Thoracic aorta (tissue), 2 donors: ENCODE data around the gene CD300LG. TPM values are rescaled to one million over a fixed set of nuclear protein-coding genes. Genes with fewer than 3 reads are reported as not detected.
"Not testable (repeated sequence)": the region's sequence is repeated elsewhere in the genome, so short reads cannot be mapped to it uniquely, and the experiment has no call there.

ENCODE experiments used
- ATAC-seq: fragments of 150-250 bp; one replicate; pipeline ENCODE4 v1.8.0; 2017; ENCODE audit warnings: low read depth; ENCODE audit not compliant: insufficient number of reproducible peaks, low FRiP score
- DNase-seq: peaks from one replicate; pipeline ENCODE4 v3.0.0-alpha.2; 2020; ENCODE audit warnings: low spot score
- H3K27ac ChIP-seq, 2 donors: fragments of 200-600 bp; sonication (generic); 1 replicate in 1 of 2; 2 replicates in 1 of 2; pipeline ENCODE4 v1.5.1; 2016; ENCODE audit warnings: mild to moderate bottlenecking in 2 of 2, moderate library complexity in 2 of 2
- H3K27me3 ChIP-seq: fragments of 200-600 bp; sonication (generic); replicated peaks from 2 replicates; pipeline ENCODE4 v1.6.0; 2016; ENCODE audit warnings: mild to moderate bottlenecking; ENCODE audit not compliant: insufficient read depth
- H3K36me3 ChIP-seq: fragments of 200-600 bp; sonication (generic); one replicate; pipeline ENCODE4 v1.5.1; 2016
- H3K4me1 ChIP-seq, 2 donors: fragments of 200-600 bp; sonication (generic); 1 replicate in 1 of 2; 2 replicates in 1 of 2; pipeline versions ENCODE4 v1.5.1 to v1.6.0; 2016; ENCODE audit warnings: low read depth in 2 of 2, mild to moderate bottlenecking in 1 of 2; ENCODE audit not compliant: control insufficient read depth in 1 of 2
- H3K4me3 ChIP-seq: fragments of 200-600 bp; sonication (generic); 2 replicates; pipeline ENCODE4 v1.5.1; 2016; ENCODE audit warnings: mild to moderate bottlenecking
- H3K9me3 ChIP-seq: fragments of 200-600 bp; sonication (generic); 2 replicates; pipeline ENCODE4 v1.5.1; 2016
- CTCF ChIP-seq: fragments of 200-600 bp; sonication (generic); IDR thresholded peaks from one replicate; pipeline ENCODE4 v1.5.1; 2019; ENCODE audit warnings: antibody characterized with exemption
- total RNA-seq, 2 donors: library from RNA; depleted of rRNA; stranded (reverse); fragments of >200 nt; gene quantifications; one replicate each; pipeline versions ENCODE4 v1.1.0 to v1.2.3, GENCODE V29; 2016

Gene CD300LG
- total RNA-seq, 2 donors from 2014 or later: 0.35 to 3.2 TPM

DNA sequence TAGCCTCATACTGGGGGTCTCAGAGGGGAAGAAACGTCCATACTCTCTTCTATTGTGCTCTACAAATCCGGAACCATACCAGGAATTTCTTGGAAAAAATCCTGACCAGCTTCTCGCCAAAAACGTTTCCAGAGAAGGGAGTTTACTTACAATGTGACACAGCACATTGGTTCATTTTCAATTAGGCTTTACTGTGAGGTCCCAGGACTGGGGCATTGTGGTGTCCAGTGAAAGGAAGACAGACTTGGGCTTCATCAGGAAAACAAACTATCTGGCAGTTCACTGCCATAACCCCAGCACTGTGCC lies 45.6 kb downstream of the CD300LG start:
- Histone ChIP-seq H3K4me3 (no peak overlapping the region), H3K4me1 (no peaks in the 10 kb centered on the region), H3K36me3 (peaks cover 9% of the 10 kb centered on the region), H3K27me3 (no peaks in the 10 kb centered on the region), H3K9me3 (no peaks in the 10 kb centered on the region), H3K27ac (no peak overlapping the region)
- no peak for TF ChIP-seq CTCF
- DNase-seq: no peak
- ATAC-seq: no peak

DNA sequence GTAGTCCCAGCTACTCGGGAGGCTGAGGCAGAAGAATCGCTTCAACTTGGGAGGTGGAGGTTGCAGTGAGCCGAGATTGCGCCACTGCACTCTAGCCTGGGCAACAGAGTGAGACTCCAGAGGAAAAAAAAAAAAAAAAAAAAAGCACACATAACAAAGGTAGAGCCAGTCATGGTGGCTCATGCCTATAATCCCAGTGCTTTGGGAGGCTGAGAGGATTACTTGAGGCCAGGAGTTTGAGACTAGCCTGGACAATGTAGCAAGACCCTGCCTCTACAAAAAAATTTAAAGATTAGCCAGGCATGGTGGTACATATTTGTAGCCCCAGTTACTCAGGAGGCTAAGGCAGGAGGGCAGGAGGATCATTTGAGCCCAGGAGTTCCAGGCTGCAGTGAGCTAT lies 47.5 kb downstream of the CD300LG start:
- not testable (repeated sequence) for ATAC-seq, H3K9me3 ChIP-seq, H3K27me3 ChIP-seq, H3K27ac ChIP-seq, H3K4me1 ChIP-seq, H3K4me3 ChIP-seq, DNase-seq
- H3K36me3 ChIP-seq: peaks cover 15% of the 10 kb centered on the region

- H3K27ac ChIP-seq: no peak overlapping the region
- ATAC-seq: no peak
- no peak overlapping the region for H3K4me3 ChIP-seq
- peaks cover 15% of the 10 kb centered on the region for H3K36me3 ChIP-seq
- no peak for DNase-seq
- no peak for TF ChIP-seq CTCF
- peaks cover 5 to 16% of the 10 kb centered on the region in 2 donors for H3K4me1 ChIP-seq
- H3K9me3 ChIP-seq: no peaks in the 10 kb centered on the region
- H3K27me3 ChIP-seq: no peaks in the 10 kb centered on the region
Measured at GRCh38 chr17:43897831-43898230, 50.9 kb downstream of the CD300LG start.

GRCh38 chr17:43898446-43898845 lies 51.5 kb downstream of the CD300LG start:
- H3K9me3 ChIP-seq: no peaks in the 10 kb centered on the region
- DNase-seq (no peak), ATAC-seq (no peak)
- no peak overlapping the region for H3K27ac ChIP-seq
- no peaks in the 10 kb centered on the region for H3K27me3 ChIP-seq
- H3K4me3 ChIP-seq: no peak overlapping the region
- peaks cover 5 to 16% of the 10 kb centered on the region in 2 donors for H3K4me1 ChIP-seq
- no peak for TF ChIP-seq CTCF
- H3K36me3 ChIP-seq: peaks cover 15% of the 10 kb centered on the region

- peak; percentile 87 for ATAC-seq
- H3K36me3 ChIP-seq: peaks cover 12% of the 10 kb centered on the region
- H3K27me3 ChIP-seq: no peaks in the 10 kb centered on the region
- TF ChIP-seq CTCF: no peak
- peak overlapping the region; percentile 72 for H3K4me3 ChIP-seq
- H3K4me1 ChIP-seq: peaks cover 5 to 19% of the 10 kb centered on the region in 2 donors
- no peak for DNase-seq
- H3K27ac ChIP-seq: no peak overlapping the region
- no peaks in the 10 kb centered on the region for H3K9me3 ChIP-seq
Measured at GRCh38 chr17:43900183-43900857, 53.3 kb downstream of the CD300LG start.
